SKM-1 (cell line): Measurements from ENCODE around the gene TNFAIP8L3.

ENCODE experiments used
- DNase-seq: peaks from one replicate; lab custom pipeline; 2025; ENCODE audit not compliant: unreplicated experiment; lab: John Stamatoyannopoulos, UW

Gene TNFAIP8L3

GRCh38 chr15:51007131-51007666 is 87.5 kb downstream of the TNFAIP8L3 start:
- no peak for DNase-seq
